Type B pancreatic cell (in vitro differentiated cells): ENCODE results near the gene BCAR1. TPM values are rescaled to one million over a fixed set of nuclear protein-coding genes. Genes with fewer than 3 reads are reported as not detected.

ENCODE experiments used
- DNase-seq: peaks from one replicate; pipeline ENCODE4 v3.0.0; 2021; ENCODE audit warnings: mixed read lengths; ENCODE audit not compliant: unreplicated experiment; ENCODE audit errors: extremely low spot score
- H3K27ac Mint-ChIP-seq: 2 replicates; pipeline ENCODE4 v1.8.0; 2021; ENCODE audit warnings: mild to moderate bottlenecking, mixed read lengths
- H3K27me3 Mint-ChIP-seq: 2 replicates; pipeline ENCODE4 v1.8.0; 2021; ENCODE audit warnings: mixed read lengths
- H3K36me3 Mint-ChIP-seq: 2 replicates; pipeline ENCODE4 v1.8.0; 2021; ENCODE audit warnings: mixed read lengths
- H3K4me1 Mint-ChIP-seq: one replicate; pipeline ENCODE4 v1.8.0; 2021; ENCODE audit warnings: mixed read lengths; ENCODE audit not compliant: unreplicated experiment
- H3K4me3 Mint-ChIP-seq: 2 replicates; pipeline ENCODE4 v1.8.0; 2021; ENCODE audit warnings: mild to moderate bottlenecking, mixed read lengths
- H3K9me3 Mint-ChIP-seq: 2 replicates; pipeline ENCODE4 v1.8.0; 2021; ENCODE audit warnings: mixed read lengths
- CTCF ChIP-seq: fragments of 200-600 bp; sonication (generic); conservative IDR thresholded peaks from 2 replicates; pipeline ENCODE4 v1.5.0; 2021; ENCODE audit warnings: antibody characterized with exemption, mild to moderate bottlenecking
- total RNA-seq: library from RNA; stranded (reverse); gene quantifications from 2 replicates; pipeline ENCODE4 v1.2.1, GENCODE V29; 2021; ENCODE audit warnings: low replicate concordance

The BCAR1 gene
- total RNA-seq, 1 donor from 2014 or later, result 73.0 TPM

GRCh38 chr16:75197522-75198134, 53.8 kb downstream of the BCAR1 start:
- H3K27ac Mint-ChIP-seq, result no peak overlapping the region
- no peak overlapping the region for H3K4me3 Mint-ChIP-seq
- no peaks in the 10 kb centered on the region for H3K9me3 Mint-ChIP-seq
- H3K36me3 Mint-ChIP-seq, result no peaks in the 10 kb centered on the region
- peaks cover 4% of the 10 kb centered on the region for H3K27me3 Mint-ChIP-seq
- peaks cover 10% of the 10 kb centered on the region for H3K4me1 Mint-ChIP-seq
- TF ChIP-seq CTCF, result no peak
- no peak for DNase-seq

- H3K9me3 Mint-ChIP-seq, result no peaks in the 10 kb centered on the region
- H3K4me1 Mint-ChIP-seq, result peaks cover 10% of the 10 kb centered on the region
- no peak for DNase-seq
- peaks cover 4% of the 10 kb centered on the region for H3K27me3 Mint-ChIP-seq
- no peak for TF ChIP-seq CTCF
- no peak overlapping the region for H3K27ac Mint-ChIP-seq
- H3K36me3 Mint-ChIP-seq, result no peaks in the 10 kb centered on the region
- H3K4me3 Mint-ChIP-seq, result no peak overlapping the region
Observed at GRCh38 chr16:75196836-75197235, 54.6 kb downstream of the BCAR1 start.

- H3K27me3 Mint-ChIP-seq, result peaks cover 4% of the 10 kb centered on the region
- H3K27ac Mint-ChIP-seq, result no peak overlapping the region
- H3K9me3 Mint-ChIP-seq, result no peaks in the 10 kb centered on the region
- H3K4me3 Mint-ChIP-seq, result no peak overlapping the region
- H3K36me3 Mint-ChIP-seq, result no peaks in the 10 kb centered on the region
- H3K4me1 Mint-ChIP-seq, result peaks cover 10% of the 10 kb centered on the region
- no peak for TF ChIP-seq CTCF
- no peak for DNase-seq
Observed at GRCh38 chr16:75195811-75196790, 55.3 kb downstream of the BCAR1 start.

GRCh38 chr16:75193730-75194444, 57.5 kb downstream of the BCAR1 start:
- Mint-ChIP-seq H3K27me3 (peaks cover 4% of the 10 kb centered on the region), H3K4me3 (no peak overlapping the region), H3K36me3 (peaks cover 2% of the 10 kb centered on the region), H3K9me3 (peaks cover 2% of the 10 kb centered on the region), H3K4me1 (peaks cover 10% of the 10 kb centered on the region), H3K27ac (no peak overlapping the region)
- no peak for TF ChIP-seq CTCF
- peak; percentile 29 for DNase-seq

- no peak for DNase-seq
- no peak overlapping the region for H3K4me3 Mint-ChIP-seq
- H3K36me3 Mint-ChIP-seq, result peaks cover 3% of the 10 kb centered on the region
- no peak for TF ChIP-seq CTCF
- peaks cover 7% of the 10 kb centered on the region for H3K4me1 Mint-ChIP-seq
- no peak overlapping the region for H3K27ac Mint-ChIP-seq
- H3K27me3 Mint-ChIP-seq, result peaks cover 4% of the 10 kb centered on the region
- H3K9me3 Mint-ChIP-seq, result peaks cover 5% of the 10 kb centered on the region
Observed at GRCh38 chr16:75193265-75193650, 58.2 kb downstream of the BCAR1 start.
